SK-N-SH treated with all-trans-retinoic acid at 6 μM for 48 hours (cell line): ENCODE measurements around the gene ZFHX3.

Experiments used
- ARNTL ChIP-seq: fragments of 450-650 bp; formaldehyde crosslinking; IDR thresholded peaks from 2 replicates; pipeline ENCODE4 v1.5.0; 2020; ENCODE audit warnings: low read depth, mild to moderate bottlenecking, moderate library complexity, borderline replicate concordance
- CREB5 ChIP-seq: fragments of 250-450 bp; sonication (Bioruptor Pico); IDR thresholded peaks from 2 replicates; pipeline ENCODE4 v1.5.1; 2020; ENCODE audit warnings: low read depth, mild to moderate bottlenecking, moderate library complexity
- CSRNP3 ChIP-seq: fragments of 250-450 bp; sonication (Bioruptor Pico); IDR thresholded peaks from 2 replicates; pipeline ENCODE4 v1.5.1; 2021; ENCODE audit warnings: mild to moderate bottlenecking, moderate library complexity
- GLIS3 ChIP-seq: fragments of 250-450 bp; sonication (Bioruptor Pico); IDR thresholded peaks from 2 replicates; pipeline ENCODE4 v1.5.0; 2020; ENCODE audit warnings: mild to moderate bottlenecking, moderate library complexity
- ISL1 ChIP-seq: fragments of 250-450 bp; sonication (Bioruptor Pico); IDR thresholded peaks from 2 replicates; pipeline ENCODE4 v2.1.2; 2022; ENCODE audit warnings: mild to moderate bottlenecking, moderate library complexity
- PATZ1 ChIP-seq: fragments of 250-450 bp; sonication (Bioruptor Pico); IDR thresholded peaks from 2 replicates; pipeline ENCODE4 v1.8.0; 2020; ENCODE audit warnings: mild to moderate bottlenecking, moderate library complexity, borderline replicate concordance
- POU6F1 ChIP-seq: fragments of 250-450 bp; sonication (Bioruptor Pico); IDR thresholded peaks from 2 replicates; pipeline ENCODE4 v1.8.0; 2021; ENCODE audit warnings: low read depth, mild to moderate bottlenecking, moderate library complexity, borderline replicate concordance
- ZC3H10 ChIP-seq: fragments of 250-450 bp; sonication (Bioruptor Pico); IDR thresholded peaks from 2 replicates; pipeline ENCODE4 v1.5.1; 2021; ENCODE audit warnings: mild to moderate bottlenecking, moderate library complexity
- ZFP3 ChIP-seq: fragments of 250-450 bp; sonication (Bioruptor Pico); IDR thresholded peaks from 2 replicates; pipeline ENCODE4 v1.5.0; 2020; ENCODE audit warnings: mild to moderate bottlenecking, moderate library complexity
- ZFP30 ChIP-seq: fragments of 450-650 bp; formaldehyde crosslinking; IDR thresholded peaks from 2 replicates; pipeline ENCODE4 v1.5.0; 2022; ENCODE audit warnings: mild to moderate bottlenecking, moderate library complexity
- ZNF565 ChIP-seq: fragments of 450-650 bp; formaldehyde crosslinking; conservative IDR thresholded peaks from 2 replicates; pipeline ENCODE4 v1.5.0; 2020; ENCODE audit warnings: low read depth, mild to moderate bottlenecking, moderate library complexity

GRCh38 chr16:72856797-72857196 is 191.1 kb downstream of the ZFHX3 start:
- TF ChIP-seq CSRNP3 (no peak), ARNTL (CRISPR knock-in tag) (no peak), CREB5 (CRISPR knock-in tag) (no peak), PATZ1 (CRISPR knock-in tag) (no peak), GLIS3 (CRISPR knock-in tag) (no peak), ZFP30 (CRISPR knock-in tag) (no peak), ZNF565 (CRISPR knock-in tag) (no peak), ISL1 (no peak), ZFP3 (CRISPR knock-in tag) (no peak), POU6F1 (CRISPR knock-in tag) (no peak), ZC3H10 (CRISPR knock-in tag) (no peak)
